Measurements from ENCODE around the gene EFHC1.

Gene EFHC1

DNA sequence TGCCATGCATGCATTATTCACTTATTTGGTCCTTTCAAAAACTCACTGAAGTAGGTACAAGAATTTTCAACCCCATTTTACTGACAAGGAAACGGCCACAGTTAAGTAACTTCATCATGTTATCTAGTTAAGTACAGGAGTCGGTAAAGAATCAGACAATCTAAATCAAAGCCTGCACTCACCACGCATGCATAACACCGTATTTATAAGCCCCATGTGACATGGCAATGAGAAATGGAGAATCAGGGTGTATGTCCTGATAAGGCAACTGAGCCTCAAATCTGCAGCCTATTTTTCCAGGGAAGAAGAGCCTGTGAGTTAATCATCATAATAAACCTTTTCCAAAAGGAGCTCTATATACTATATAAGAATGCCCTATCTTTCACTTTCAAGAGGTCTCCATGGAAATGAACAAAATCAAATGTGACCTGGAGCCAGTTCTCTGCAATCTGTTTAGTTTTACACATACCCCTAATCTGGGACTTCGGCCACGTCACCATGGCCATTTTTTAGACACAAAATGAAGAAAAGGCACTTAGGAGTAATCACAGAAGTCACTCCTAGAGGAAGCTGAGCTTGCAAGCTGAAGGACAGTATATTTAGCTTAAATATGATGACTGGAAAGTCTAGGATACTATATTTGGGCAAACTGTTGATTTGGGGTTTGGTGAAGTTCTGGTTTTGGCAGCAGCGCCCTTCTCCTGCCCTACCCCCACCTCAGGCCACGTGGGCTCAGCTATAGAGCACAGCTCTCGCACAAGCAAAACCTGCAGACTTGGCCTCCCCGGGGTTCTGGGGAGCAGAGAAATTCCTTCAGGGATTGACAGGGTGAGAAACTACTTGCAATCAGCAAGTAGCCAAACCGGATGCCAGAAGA, 137.5 kb downstream of the EFHC1 start:
- no peaks in the 10 kb centered on the region for H3K9me3 ChIP-seq
- no peaks in the 10 kb centered on the region for H3K27me3 ChIP-seq
- DNase-seq = no peak
- TF ChIP-seq, protein P1, sequence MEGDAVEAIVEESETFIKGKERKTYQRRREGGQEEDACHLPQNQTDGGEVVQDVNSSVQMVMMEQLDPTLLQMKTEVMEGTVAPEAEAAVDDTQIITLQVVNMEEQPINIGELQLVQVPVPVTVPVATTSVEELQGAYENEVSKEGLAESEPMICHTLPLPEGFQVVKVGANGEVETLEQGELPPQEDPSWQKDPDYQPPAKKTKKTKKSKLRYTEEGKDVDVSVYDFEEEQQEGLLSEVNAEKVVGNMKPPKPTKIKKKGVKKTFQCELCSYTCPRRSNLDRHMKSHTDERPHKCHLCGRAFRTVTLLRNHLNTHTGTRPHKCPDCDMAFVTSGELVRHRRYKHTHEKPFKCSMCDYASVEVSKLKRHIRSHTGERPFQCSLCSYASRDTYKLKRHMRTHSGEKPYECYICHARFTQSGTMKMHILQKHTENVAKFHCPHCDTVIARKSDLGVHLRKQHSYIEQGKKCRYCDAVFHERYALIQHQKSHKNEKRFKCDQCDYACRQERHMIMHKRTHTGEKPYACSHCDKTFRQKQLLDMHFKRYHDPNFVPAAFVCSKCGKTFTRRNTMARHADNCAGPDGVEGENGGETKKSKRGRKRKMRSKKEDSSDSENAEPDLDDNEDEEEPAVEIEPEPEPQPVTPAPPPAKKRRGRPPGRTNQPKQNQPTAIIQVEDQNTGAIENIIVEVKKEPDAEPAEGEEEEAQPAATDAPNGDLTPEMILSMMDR (IDR thresholded peaks at IDR 0.05; ENCODE audit: low read depth, low read length) = no peak
- H3K4me3 ChIP-seq (ENCODE audit: low read depth, low read length) = no peak overlapping the region
- peaks cover 4% of the 10 kb centered on the region; the same call in 1 of the 2 replicates for H3K4me1 ChIP-seq
- H3K36me3 ChIP-seq = no peaks in the 10 kb centered on the region

DNA sequence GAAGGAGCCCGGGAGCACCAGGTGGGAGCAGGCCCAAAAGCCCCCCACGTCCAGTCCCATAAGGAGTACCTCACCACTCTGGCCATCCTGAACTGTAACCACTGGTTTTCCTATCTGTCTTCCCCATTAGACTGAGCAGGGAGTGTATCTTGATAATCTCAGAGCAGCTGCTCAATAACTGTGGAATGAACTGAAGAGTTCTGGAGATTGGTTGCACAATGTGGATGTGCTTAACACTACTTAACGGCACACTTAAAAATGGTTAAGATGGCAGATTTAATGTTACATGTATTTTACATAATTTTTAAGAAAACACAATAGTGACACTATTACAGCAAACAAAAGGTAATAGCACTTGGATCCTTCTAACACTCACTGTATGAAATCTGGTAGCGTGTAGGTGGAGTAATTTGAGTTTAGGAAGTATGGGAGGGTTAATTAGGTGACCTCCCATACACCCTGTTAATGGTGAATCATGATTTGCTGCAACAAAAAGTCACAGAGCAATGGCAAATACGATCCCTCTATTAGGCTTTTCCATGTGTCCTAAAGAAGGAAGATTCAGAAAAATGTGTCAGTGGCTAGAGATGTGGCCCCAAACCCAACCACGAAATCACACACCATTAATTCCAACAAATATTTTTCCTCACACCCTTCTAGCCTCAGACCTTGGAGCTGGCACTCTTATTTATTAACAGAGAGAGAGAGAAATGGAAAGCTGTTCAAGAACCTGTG, 138.3 kb downstream of the EFHC1 start:
- TF ChIP-seq, protein P1 (IDR thresholded peaks at IDR 0.05; ENCODE audit: low read depth, low read length) = no peak
- no peak overlapping the region for H3K4me3 ChIP-seq (ENCODE audit: low read depth, low read length)
- peaks cover 4% of the 10 kb centered on the region; the same call in 1 of the 2 replicates for H3K4me1 ChIP-seq
- no peaks in the 10 kb centered on the region for H3K36me3 ChIP-seq
- DNase-seq = no peak
- H3K27me3 ChIP-seq = no peaks in the 10 kb centered on the region
- no peaks in the 10 kb centered on the region for H3K9me3 ChIP-seq

DNA sequence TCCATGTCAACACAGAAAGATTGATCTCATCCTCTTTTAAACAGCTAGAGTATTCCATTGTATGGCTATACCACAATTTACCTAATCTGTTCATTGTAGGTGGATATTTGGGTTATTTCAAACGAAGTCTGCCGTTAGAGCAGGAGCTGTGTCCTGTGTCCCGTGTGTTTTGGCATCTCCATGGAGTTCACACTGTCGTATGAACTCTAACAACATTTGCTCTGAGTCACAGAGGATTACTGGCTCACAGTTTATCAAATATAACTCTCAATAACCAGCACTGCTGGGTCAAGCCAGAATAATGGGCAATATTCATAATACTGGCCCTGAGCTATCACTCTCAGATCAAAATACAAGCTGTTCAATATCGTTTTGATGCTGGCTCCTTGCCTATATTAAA, 140.3 kb downstream of the EFHC1 start:
- H3K4me3 ChIP-seq (ENCODE audit: low read depth, low read length) = no peak overlapping the region
- H3K36me3 ChIP-seq = no peaks in the 10 kb centered on the region
- no peak for DNase-seq
- H3K27me3 ChIP-seq = no peaks in the 10 kb centered on the region
- TF ChIP-seq, protein P1 (IDR thresholded peaks at IDR 0.05; ENCODE audit: low read depth, low read length) = no peak
- H3K4me1 ChIP-seq = peaks cover 4% of the 10 kb centered on the region; the same call in 1 of the 2 replicates
- no peaks in the 10 kb centered on the region for H3K9me3 ChIP-seq

DNA sequence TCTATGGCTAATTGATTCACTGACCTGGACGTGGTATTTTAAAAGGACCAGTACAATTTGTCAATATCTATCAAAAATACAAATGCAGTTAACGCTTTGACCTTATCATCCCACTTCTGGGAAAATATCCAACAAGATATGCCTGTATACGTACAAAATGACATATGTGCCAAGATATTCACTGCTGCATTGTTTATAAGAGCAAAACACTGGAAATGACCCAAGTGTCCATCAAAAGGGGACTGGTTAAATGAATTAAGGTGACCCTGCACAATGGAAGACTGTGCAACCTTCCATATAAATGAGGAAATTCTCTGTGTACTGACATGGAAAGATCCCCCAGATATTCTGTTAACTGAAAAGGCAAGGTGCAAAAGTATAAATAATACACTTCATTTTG, 142.8 kb downstream of the EFHC1 start:
- H3K4me1 ChIP-seq = peaks cover 10% of the 10 kb centered on the region
- TF ChIP-seq, protein P1 (IDR thresholded peaks at IDR 0.05; ENCODE audit: low read depth, low read length) = no peak

DNA sequence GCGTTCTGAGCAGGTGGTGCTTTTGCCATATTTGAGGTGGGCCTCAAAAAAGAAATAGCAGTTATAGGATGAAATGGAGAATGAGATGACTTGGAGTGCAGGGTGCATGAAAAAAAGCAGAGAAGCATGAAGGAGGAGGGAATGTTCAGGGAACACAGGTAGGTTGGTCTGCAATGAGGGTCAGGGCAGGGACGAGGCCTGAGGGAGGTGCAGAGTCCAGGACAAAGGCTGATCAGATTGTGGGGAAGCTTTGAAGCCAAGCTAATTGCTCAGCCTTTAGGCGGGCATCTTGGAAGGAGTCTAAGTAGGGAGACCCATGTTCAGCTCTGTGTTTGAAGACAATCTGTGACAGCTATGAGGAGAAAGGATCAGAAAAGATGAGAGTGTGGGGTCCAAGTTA, 144.7 kb downstream of the EFHC1 start:
- H3K27me3 ChIP-seq = no peaks in the 10 kb centered on the region
- peaks cover 6% of the 10 kb centered on the region for H3K4me1 ChIP-seq
- no peak for DNase-seq
- H3K36me3 ChIP-seq = no peaks in the 10 kb centered on the region
- TF ChIP-seq, protein P1 (IDR thresholded peaks at IDR 0.05; ENCODE audit: low read depth, low read length) = no peak
- H3K4me3 ChIP-seq (ENCODE audit: low read depth, low read length) = no peak overlapping the region
- no peaks in the 10 kb centered on the region for H3K9me3 ChIP-seq

More for the DNA sequence above, 142.8 kb downstream of the EFHC1 start:
- Histone ChIP-seq H3K9me3 (no peaks in the 10 kb centered on the region), H3K4me3 (ENCODE audit: low read depth, low read length) (no peak overlapping the region), H3K27me3 (no peaks in the 10 kb centered on the region), H3K36me3 (no peaks in the 10 kb centered on the region)
- DNase-seq = no peak

Data from BE2C (cell line).